ENCODE data around the gene KLF5.

KLF5 gene

GRCh38 chr13:73058736-73059459 lies at the start of gene KLF5:
Gene KLF5 (plus strand): TSS chr13:73059005. CDS start chr13:73059328, 323 bp downstream.
- DNase-seq (ENCODE audit: insufficient read length, low spot score) (peak; percentile 88), FAIRE-seq (no peak)
- no peak for TF ChIP-seq CTCF (IDR thresholded peaks at IDR 0.05; ENCODE audit: insufficient read depth, missing control alignments)

- TF ChIP-seq CTCF (IDR thresholded peaks at IDR 0.05; ENCODE audit: insufficient read depth, missing control alignments), result no peak
- FAIRE-seq (no peak), DNase-seq (ENCODE audit: insufficient read length, low spot score) (no peak)
Observed at GRCh38 chr13:73011751-73012150, 47.1 kb upstream of the KLF5 start.

- FAIRE-seq, result no peak
- no peak for TF ChIP-seq CTCF (IDR thresholded peaks at IDR 0.05; ENCODE audit: insufficient read depth, missing control alignments)
- no peak for DNase-seq (ENCODE audit: insufficient read length, low spot score)
Observed at GRCh38 chr13:73015805-73016204, 43.0 kb upstream of the KLF5 start.

- no peak for TF ChIP-seq CTCF (IDR thresholded peaks at IDR 0.05; ENCODE audit: insufficient read depth, missing control alignments)
- DNase-seq (ENCODE audit: insufficient read length, low spot score), result no peak
Observed at GRCh38 chr13:73018336-73018735, 40.5 kb upstream of the KLF5 start.

GRCh38 chr13:73025217-73026012 lies 33.4 kb upstream of the KLF5 start:
- TF ChIP-seq CTCF (IDR thresholded peaks at IDR 0.05; ENCODE audit: insufficient read depth, missing control alignments), result no peak
- DNase-seq (ENCODE audit: insufficient read length, low spot score) (no peak), FAIRE-seq (no peak)

More at GRCh38 chr13:73018336-73018735, 40.5 kb upstream of the KLF5 start:
- FAIRE-seq, result no peak

- DNase-seq (ENCODE audit: insufficient read length, low spot score) (no peak), FAIRE-seq (no peak)
- TF ChIP-seq CTCF (IDR thresholded peaks at IDR 0.05; ENCODE audit: insufficient read depth, missing control alignments), result no peak
Observed at GRCh38 chr13:73034901-73035300, 23.9 kb upstream of the KLF5 start.

GRCh38 chr13:73035660-73036059 lies 23.1 kb upstream of the KLF5 start:
- DNase-seq (ENCODE audit: insufficient read length, low spot score) (no peak), FAIRE-seq (no peak)
- no peak for TF ChIP-seq CTCF (IDR thresholded peaks at IDR 0.05; ENCODE audit: insufficient read depth, missing control alignments)
